GM23248 (cell line): Measurements from ENCODE around the gene SIM1.

Source experiments
- EZH2 ChIP-seq: fragments of 200-600 bp; sonication (generic); IDR thresholded peaks from 2 replicates; pipeline ENCODE4 v1.6.1; 2018; ENCODE audit warnings: antibody characterized with exemption, mild to moderate bottlenecking; ENCODE audit not compliant: insufficient read depth, poor library complexity, severe bottlenecking
- EZH2phosphoT487 ChIP-seq: fragments of 200-600 bp; sonication (generic); IDR thresholded peaks from 2 replicates; pipeline ENCODE4 v1.6.1; 2018; ENCODE audit warnings: antibody characterized with exemption, moderate library complexity, mild to moderate bottlenecking, low read depth; ENCODE audit not compliant: insufficient read depth

GRCh38 chr6:100426744-100427338 lies 37.9 kb downstream of the SIM1 start:
- TF ChIP-seq EZH2 (no peak), EZH2phosphoT487 (no peak)
